Small intestine (tissue), 7 donors: ENCODE results near the gene TMEM255B. TPM values are rescaled to one million over a fixed set of nuclear protein-coding genes. Genes with fewer than 3 reads are reported as not detected.
A peak's percentile ranks its signal among the peaks of the same experiment; 100 is the strongest.

Source experiments
- DNase-seq, 2 donors: peaks; one replicate each; pipeline versions ENCODE4 v3.0.0 to v3.0.0-alpha.2; 2013
- FAIRE-seq: peaks from 2 replicates; lab custom pipeline; 2012; peaks lifted over from hg19 to GRCh38; lab: Jason Lieb, UNC
- H3K27ac ChIP-seq, 3 donors: one replicate each; pipeline ENCODE4 v1.5.1; 2013; ENCODE audit warnings: low read length in 2 of 3, mild to moderate bottlenecking in 2 of 3, control low read depth in 1 of 3, inconsistent platforms in 1 of 3, low read depth in 1 of 3, moderate library complexity in 1 of 3
- H3K27me3 ChIP-seq, 3 donors: one replicate each; pipeline ENCODE4 v1.6.1; 2013; ENCODE audit warnings: low read length in 3 of 3, inconsistent platforms in 1 of 3; ENCODE audit not compliant: control insufficient read depth in 3 of 3, insufficient read depth in 3 of 3
- H3K36me3 ChIP-seq, 3 donors: one replicate each; pipeline ENCODE4 v1.6.1; 2013; ENCODE audit warnings: low read length in 3 of 3, inconsistent platforms in 1 of 3, low read depth in 1 of 3, mild to moderate bottlenecking in 1 of 3, moderate library complexity in 1 of 3; ENCODE audit not compliant: control insufficient read depth in 3 of 3, insufficient read depth in 2 of 3
- H3K4me1 ChIP-seq, 3 donors: one replicate each; pipeline ENCODE4 v1.6.1; 2013; ENCODE audit warnings: low read length in 2 of 3, inconsistent platforms in 1 of 3, low read depth in 1 of 3, mild to moderate bottlenecking in 1 of 3, moderate library complexity in 1 of 3; ENCODE audit not compliant: control insufficient read depth in 3 of 3, insufficient read depth in 2 of 3
- H3K4me3 ChIP-seq, 3 donors: one replicate each; pipeline ENCODE4 v1.5.1; 2013; ENCODE audit warnings: low read length in 3 of 3, control low read depth in 1 of 3, inconsistent platforms in 1 of 3, low read depth in 1 of 3, mild to moderate bottlenecking in 1 of 3, moderate library complexity in 1 of 3
- H3K9me3 ChIP-seq, 2 donors: one replicate each; pipeline ENCODE4 v1.6.1; 2013; ENCODE audit warnings: low read depth in 1 of 2, low read length in 1 of 2; ENCODE audit not compliant: control insufficient read depth in 2 of 2, insufficient read depth in 1 of 2
- WGBS, 3 donors: extraction: QIAGEN DNeasy Blood & Tissue Kit; methylation state at CpG; one replicate each; pipeline ENCODE4 v1.1.7; 2013; 5-methylcytosine and 5-hydroxymethylcytosine counted together
- polyA plus RNA-seq, 4 donors: library from polyadenylated mRNA; stranded (reverse) in 3 of 4; unstranded in 1 of 4; fragments of 200-250 nt in 3 of 4; fragments of 120-200 nt in 1 of 4; gene quantifications; one replicate each; pipeline versions ENCODE4 v1.2.1 to v1.2.3, GENCODE V29; 2013
- donor health status: healthy with polysubstance abuse.
- donor health status: control.
- donor health status: control.
- donor health status: Bipolar disorder and iron deficiency.
- donor health status: healthy.

The TMEM255B gene
- polyA plus RNA-seq, 4 donors: 1.4 to 9.3 (median 2.6) TPM; not detected in 1

DNA sequence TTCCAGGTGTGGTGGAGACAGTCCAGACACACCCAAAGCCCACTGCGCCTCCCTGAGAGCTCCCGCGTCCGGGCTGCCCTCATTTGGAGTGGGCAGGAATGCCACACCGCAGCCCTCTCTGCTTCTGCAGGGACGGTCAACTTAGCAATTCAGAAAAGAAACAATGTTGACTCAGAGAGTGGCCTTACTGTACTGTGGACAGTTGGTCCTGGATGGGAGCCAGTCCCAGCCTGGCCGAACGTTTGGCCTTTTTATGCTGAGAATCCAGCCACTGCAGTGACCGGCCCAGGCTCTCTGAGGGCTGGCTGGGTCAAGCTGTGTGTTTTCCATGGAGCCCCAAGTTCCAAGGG lies 97.7 kb downstream of the TMEM255B start:
- FAIRE-seq (no peak), DNase-seq (no peak)
- H3K4me3 ChIP-seq: no peak overlapping the region
- no peaks in the 10 kb centered on the region for H3K27me3 ChIP-seq
- H3K27ac ChIP-seq: peak overlapping the region in 1 of 3 donors; percentile 46
- H3K9me3 ChIP-seq: no peaks in the 10 kb centered on the region
- WGBS, 3 donors: 8 to 44% (median 29%) methylated on average over 9 of the region's 9 CpGs
- peaks cover 23 to 67% (median 27%) of the 10 kb centered on the region in 3 donors for H3K4me1 ChIP-seq
- peaks cover 0 to 30% (median 0%) of the 10 kb centered on the region in 3 donors for H3K36me3 ChIP-seq

DNA sequence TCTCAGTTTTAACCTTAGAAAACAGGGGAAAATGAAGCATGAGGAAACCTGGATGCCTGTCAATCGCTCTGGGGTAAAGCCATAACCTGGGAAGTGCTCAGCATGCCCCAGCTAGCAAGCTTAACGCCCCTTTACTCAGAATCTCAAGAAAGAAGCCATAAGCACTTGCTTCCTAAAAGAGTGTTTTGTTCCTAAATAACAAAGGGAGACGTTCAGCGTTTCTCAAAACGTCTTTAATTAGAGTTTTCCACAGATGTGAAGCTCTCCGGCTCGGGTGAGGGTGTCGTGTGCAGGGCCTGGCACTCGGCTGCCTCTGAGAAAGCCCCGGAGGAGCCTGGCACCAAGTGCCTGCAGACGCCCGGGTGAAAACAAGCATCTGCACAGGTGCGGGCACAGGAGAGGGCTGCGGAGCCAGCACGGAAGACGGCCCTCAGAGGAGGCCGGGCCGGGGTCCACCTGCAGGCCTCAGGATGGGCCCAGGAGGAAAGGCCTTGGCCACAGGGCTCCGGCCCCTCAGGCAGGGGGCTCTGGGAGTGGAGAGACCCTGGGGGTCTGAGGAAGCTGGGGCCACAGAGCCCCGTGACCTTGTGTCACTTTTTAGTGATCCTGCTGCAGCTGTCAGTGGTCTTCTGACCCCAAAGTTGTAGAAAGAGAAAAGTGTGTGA lies 98.6 kb downstream of the TMEM255B start:
- H3K4me1 ChIP-seq: peaks cover 21 to 63% (median 22%) of the 10 kb centered on the region in 3 donors
- WGBS, 3 donors: 22 to 67% (median 65%) methylated on average over 20 of the region's 20 CpGs
- H3K36me3 ChIP-seq: peaks cover 0 to 29% (median 0%) of the 10 kb centered on the region in 3 donors
- no peak for DNase-seq
- no peak for FAIRE-seq
- H3K27me3 ChIP-seq: no peaks in the 10 kb centered on the region
- H3K9me3 ChIP-seq: no peaks in the 10 kb centered on the region
- no peak overlapping the region for H3K4me3 ChIP-seq
- H3K27ac ChIP-seq: peak overlapping the region in 2 of 3 donors; percentile 18 to 22

- H3K36me3 ChIP-seq: peaks cover 0 to 23% (median 0%) of the 10 kb centered on the region in 3 donors
- peaks cover 10 to 49% (median 13%) of the 10 kb centered on the region in 3 donors for H3K4me1 ChIP-seq
- H3K27me3 ChIP-seq: peaks cover 0 to 3% (median 0%) of the 10 kb centered on the region in 3 donors
- FAIRE-seq: no peak
- 70 to 87% (median 79%) methylated on average over 4 of the region's 4 CpGs for WGBS, 3 donors
- no peak for DNase-seq
- H3K27ac ChIP-seq: peak overlapping the region; percentile 63 to 89 (median 80)
- H3K4me3 ChIP-seq: no peak overlapping the region
- no peaks in the 10 kb centered on the region for H3K9me3 ChIP-seq
Observed at GRCh38 chr13:113859311-113860050, 100.5 kb downstream of the TMEM255B start.

DNA sequence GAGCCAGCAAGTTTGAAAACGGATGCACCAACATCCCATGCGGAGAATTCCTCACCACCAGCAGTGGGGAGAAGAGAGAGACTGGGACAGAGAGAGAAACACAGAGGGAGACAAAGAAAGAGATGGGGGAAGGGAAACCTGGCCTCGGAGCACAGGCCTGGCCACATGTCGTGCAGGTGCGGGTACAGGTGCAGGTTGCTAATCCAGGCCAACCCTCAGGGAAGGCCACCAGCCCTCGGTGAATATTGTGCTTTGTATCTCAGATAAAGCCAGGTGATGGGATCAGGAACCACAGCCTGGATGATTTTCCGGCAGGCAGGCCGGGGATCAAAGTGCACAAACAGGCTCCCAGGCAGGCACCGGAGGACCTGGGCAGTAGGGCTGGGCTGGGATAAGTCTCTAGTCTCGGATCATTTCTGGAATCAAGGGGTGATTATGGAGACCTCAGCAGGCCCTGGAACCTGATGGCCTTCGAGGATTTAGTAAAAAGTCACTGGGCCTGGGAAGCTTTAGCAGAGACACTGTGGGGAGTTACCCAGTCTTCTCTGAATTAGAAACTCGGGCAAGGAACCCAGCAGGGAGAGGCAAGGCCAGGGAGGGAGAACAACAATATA lies 101.1 kb downstream of the TMEM255B start:
- FAIRE-seq: no peak
- 18 to 62% (median 29%) methylated on average over 12 of the region's 12 CpGs for WGBS, 3 donors
- no peak overlapping the region for H3K4me3 ChIP-seq
- H3K27ac ChIP-seq: peak overlapping the region; percentile 80 to 93 (median 89)
- peaks cover 0 to 3% (median 0%) of the 10 kb centered on the region in 3 donors for H3K27me3 ChIP-seq
- peaks cover 0 to 21% (median 0%) of the 10 kb centered on the region in 3 donors for H3K36me3 ChIP-seq
- H3K9me3 ChIP-seq: no peaks in the 10 kb centered on the region
- peak; percentile 88 to 95 for DNase-seq
- peaks cover 10 to 48% (median 13%) of the 10 kb centered on the region in 3 donors for H3K4me1 ChIP-seq

DNA sequence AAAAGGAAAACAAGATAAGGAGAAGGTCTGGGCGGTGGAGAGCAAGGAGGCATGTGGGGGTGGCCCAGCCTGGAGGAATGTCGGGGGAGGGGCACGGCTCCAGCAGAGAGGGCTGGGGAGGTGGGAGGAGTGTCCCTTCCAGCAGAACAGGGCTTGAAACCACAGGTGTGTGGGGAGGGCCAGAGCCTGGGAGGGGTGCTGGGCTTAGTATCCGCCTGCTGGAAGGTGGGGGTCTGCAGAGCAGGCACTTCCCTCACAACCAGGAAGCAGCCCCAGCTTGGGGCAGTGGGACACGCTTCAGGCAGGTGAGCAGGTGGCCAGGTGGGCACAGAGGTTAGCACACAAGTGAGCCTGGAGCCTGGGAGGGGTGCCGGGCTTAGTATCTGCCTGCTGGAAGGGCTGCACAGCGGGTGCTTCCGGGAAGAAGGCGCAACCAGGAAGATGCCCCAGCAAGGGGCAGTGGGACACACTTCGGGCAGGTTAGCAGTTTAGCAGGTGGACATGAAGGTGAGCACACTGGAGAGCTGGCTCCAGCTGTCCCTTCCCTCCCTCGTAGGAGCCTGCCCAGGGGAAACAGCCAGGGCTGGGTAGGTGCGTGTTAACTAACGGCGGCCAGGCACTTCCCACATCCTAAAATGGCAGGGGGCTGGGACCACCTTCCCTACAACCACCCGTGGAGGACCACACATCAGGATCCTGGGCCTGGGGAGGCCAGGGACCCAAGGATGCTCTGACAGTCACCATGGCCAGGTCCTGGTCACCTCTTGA lies 101.8 kb downstream of the TMEM255B start:
- Histone ChIP-seq H3K4me3 (peak overlapping the region in 1 of 3 donors; percentile 6), H3K27ac (peak overlapping the region; percentile 80 to 93 (median 89)), H3K27me3 (peaks cover 0 to 9% (median 0%) of the 10 kb centered on the region in 3 donors), H3K4me1 (peaks cover 8 to 45% (median 11%) of the 10 kb centered on the region in 3 donors), H3K36me3 (peaks cover 0 to 16% (median 0%) of the 10 kb centered on the region in 3 donors), H3K9me3 (no peaks in the 10 kb centered on the region)
- FAIRE-seq: no peak
- peak; percentile 90 to 92 for DNase-seq
- WGBS, 3 donors: 21 to 62% (median 42%) methylated on average over 15 of the region's 15 CpGs

DNA sequence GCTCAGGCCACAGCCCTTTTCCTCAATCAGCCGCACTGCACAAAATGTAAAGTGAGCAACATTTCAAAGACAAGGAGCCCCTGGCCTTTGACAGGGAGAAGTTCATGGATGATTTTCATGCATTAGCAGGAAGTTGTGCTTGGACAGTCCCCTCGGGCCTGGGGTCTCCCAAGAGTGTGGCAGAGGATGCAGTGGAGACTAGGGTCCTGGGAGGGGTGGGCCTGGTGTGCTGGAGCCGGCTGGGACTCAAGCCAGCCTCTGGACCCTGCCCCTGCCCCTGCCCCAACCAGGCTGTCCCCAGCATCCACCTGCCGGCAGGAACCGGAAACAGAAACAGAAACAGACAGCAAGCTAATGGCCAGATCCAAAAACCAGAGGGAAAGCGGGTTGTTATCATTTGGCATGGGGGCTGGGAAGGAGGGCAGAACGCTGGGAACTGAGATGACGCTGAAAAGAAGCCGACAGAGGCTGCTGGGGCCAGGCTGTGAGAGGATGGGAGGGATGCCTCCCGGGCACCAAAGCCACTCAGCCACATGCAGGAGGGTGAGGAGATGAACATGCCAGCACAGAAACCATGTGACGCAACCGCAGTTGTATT lies 102.5 kb downstream of the TMEM255B start:
- Histone ChIP-seq H3K4me3 (peak overlapping the region in 1 of 3 donors; percentile 90), H3K27me3 (peaks cover 0 to 9% (median 0%) of the 10 kb centered on the region in 3 donors), H3K9me3 (no peaks in the 10 kb centered on the region), H3K27ac (peak overlapping the region; percentile 80 to 93 (median 89)), H3K4me1 (peaks cover 2 to 45% (median 6%) of the 10 kb centered on the region in 3 donors), H3K36me3 (peaks cover 0 to 10% (median 0%) of the 10 kb centered on the region in 3 donors)
- 16 to 57% (median 36%) methylated on average over 12 of the region's 12 CpGs for WGBS, 3 donors
- FAIRE-seq (no peak), DNase-seq (peak in 1 of 2 donors; percentile 33)

DNA sequence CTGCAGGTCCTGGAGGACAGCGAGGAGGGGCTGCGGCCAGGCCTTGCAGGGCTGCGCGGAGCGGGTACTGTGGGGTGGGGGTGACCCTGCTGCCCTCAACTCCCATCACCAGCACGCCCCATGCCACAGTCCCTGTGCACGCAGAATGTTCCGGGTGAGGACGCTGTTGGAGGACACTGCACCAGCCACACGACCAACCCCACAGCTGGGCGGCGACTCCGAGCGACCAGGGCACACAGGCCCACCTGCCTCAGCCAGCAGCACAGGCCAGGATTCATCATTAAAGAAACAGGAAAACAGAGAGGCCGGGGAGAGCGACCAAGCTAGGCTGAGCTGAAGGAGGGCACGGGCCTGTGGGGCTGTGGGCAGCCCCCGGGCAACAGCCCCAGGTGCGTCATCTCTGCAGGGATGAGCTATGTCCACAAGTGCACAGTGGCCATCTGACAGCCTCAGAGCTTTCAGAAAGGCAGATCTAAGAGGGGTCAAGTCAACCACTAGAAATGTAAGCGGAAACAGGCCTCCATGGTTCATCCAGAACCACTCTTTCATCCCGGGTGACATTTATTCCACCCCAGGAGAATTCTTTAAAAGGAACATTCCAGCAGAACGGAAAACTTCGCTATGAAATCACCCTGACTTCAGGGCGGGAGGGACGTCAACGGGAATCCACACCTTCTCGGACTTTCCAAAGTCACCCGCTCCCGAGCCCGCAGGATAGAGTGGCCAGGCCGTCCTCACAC lies 103.3 kb downstream of the TMEM255B start:
- peaks cover 0 to 10% (median 0%) of the 10 kb centered on the region in 3 donors for H3K36me3 ChIP-seq
- peaks cover 0 to 45% (median 6%) of the 10 kb centered on the region in 3 donors for H3K4me1 ChIP-seq
- 20 to 52% (median 43%) methylated on average over 31 of the region's 31 CpGs for WGBS, 3 donors
- FAIRE-seq (no peak), DNase-seq (no peak)
- H3K9me3 ChIP-seq: no peaks in the 10 kb centered on the region
- peaks cover 0 to 9% (median 0%) of the 10 kb centered on the region in 3 donors for H3K27me3 ChIP-seq
- peak overlapping the region; percentile 67 to 93 (median 89) for H3K27ac ChIP-seq
- H3K4me3 ChIP-seq: peak overlapping the region in 2 of 3 donors; percentile 67 to 90
